SHP77 treated with DMSO at 0.1 percent for 48 hours (cell line): ENCODE results near the gene FBXL2.

Experiments used
- DNase-seq: peaks from one replicate; lab custom pipeline; 2025; lab: John Stamatoyannopoulos, UW

Gene FBXL2

GRCh38 chr3:33277193-33277882 is at the start of gene FBXL2:
FBXL2 (plus strand) TSS chr3:33277442; CDS start chr3:33277513, 71 bp downstream.
- peak; percentile 62 for DNase-seq

DNA sequence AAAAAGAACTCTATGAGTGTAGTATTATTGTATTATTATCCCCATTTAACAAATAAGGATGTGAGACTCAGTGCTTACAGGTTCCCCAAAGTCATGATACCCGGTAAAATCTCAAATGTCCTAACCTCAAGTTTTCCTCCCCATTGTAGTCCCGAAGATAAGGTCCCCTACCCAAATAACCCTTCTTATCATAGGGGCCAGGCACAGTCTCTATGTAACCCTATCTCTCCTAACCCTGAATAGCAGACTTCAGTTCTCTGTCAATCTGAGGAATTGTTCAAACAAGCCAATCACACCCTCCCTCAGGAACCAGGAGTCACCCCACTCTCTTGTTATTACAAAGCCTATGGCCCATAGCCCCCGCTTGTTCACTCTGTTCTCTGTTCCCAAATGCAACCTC is 48.2 kb upstream of the FBXL2 start:
- no peak for DNase-seq

DNA sequence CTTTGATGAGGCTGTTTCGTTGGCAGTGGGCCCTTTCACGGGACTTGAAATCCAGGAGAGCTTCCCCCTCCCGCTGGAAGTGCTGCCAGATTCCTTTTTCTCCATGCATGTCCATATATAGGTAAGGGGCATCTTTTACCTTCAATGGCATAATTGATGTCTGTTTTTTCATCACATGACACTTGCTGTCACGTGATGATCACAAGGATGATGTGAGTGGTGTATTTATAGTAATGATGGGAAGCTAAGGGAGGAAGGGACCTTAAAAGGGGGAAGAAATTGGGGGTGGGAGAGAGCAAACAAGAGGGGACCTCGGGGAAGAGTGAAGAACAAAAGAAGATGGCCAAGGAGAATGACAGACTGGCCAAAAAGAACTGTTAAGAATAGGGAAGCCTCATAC is 47.3 kb upstream of the FBXL2 start:
- no peak for DNase-seq

- no peak for DNase-seq
These were observed 45.3 kb upstream of the FBXL2 start for GRCh38 chr3:33231756-33232465.

DNA sequence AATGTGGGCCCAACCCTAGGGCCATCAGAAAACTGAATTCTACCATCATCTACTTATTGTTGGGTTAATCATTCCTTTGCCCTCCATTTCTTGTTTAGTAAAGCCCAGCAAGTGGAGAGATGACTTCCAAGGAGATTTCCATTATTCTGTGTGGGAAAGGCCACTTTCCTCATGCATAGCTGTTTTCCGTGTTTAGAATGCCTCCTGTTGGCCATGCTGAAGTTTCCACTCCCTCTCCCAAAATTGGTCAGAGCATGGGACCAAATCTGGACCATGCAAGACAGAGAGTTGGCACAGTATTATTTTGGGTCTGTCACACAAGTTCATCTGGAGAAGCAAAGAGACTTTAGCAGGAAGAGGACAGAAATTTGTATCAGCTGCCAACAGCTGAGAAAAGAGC is 43.4 kb upstream of the FBXL2 start:
- DNase-seq = no peak

GRCh38 chr3:33236005-33236404 is 41.2 kb upstream of the FBXL2 start:
- DNase-seq = no peak

GRCh38 chr3:33237439-33237838 is 39.8 kb upstream of the FBXL2 start:
- DNase-seq = no peak

GRCh38 chr3:33238923-33239322 is 38.3 kb upstream of the FBXL2 start:
- no peak for DNase-seq

DNA sequence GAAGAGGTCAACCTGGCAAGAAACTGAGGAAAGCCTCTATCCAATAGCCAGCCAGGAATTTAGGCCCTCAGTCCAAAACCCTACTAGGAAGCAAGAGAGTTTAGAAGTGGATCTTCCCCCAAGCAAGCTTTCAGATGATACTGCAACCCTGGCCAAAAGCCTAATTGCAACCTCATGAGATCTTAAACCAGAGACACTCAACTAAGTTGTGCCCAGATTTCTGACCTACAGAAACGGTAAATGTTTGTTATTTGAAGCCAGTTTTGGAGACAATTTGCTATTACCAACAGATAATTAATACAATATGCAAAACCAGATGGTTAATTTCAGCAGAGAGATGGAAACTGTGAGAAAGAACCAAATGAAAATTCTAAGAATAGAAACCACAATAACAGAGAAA is 37.0 kb upstream of the FBXL2 start:
- no peak for DNase-seq

DNA sequence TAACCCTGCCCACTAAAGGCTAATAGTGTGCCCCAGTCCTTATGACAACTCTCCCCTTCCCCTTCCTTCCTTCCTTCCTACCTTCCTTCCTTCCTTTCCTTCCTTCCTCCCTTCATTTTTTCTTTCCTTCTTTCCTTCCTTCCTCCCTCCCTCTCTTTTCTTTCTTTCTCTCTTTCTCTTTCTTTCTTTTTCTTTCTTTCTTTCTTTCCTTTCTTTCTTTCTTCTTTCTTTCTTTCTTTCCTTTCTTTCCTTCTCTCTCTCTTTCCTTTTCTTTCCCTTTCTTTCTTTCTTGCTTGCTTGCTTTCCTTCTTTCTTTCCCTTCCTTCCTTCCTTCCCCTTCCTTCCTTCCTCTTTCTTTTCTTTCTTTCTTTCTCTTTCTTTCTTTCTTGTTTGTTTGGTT is 30.5 kb upstream of the FBXL2 start:
- DNase-seq = no peak

GRCh38 chr3:33250712-33251111 is 26.5 kb upstream of the FBXL2 start:
- DNase-seq = no peak

DNA sequence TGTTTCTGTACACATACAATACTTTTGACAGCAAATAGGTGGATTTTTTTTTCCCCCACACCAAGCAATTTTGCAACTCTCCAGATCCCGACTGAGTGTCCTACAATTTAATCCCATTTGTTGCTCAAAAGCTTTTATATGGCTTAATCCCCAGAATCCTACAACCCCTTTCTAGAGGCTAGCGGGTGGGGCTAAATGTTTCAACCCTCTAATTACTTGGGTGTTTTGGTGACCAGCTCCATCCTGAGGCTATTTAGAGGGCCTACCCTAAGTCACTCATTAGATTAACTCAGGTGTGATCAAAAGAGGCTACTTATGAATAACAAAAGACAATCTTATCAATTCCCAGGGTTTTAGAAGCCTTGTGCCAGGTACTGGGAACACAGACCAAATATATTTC is 21.0 kb upstream of the FBXL2 start:
- no peak for DNase-seq

DNA sequence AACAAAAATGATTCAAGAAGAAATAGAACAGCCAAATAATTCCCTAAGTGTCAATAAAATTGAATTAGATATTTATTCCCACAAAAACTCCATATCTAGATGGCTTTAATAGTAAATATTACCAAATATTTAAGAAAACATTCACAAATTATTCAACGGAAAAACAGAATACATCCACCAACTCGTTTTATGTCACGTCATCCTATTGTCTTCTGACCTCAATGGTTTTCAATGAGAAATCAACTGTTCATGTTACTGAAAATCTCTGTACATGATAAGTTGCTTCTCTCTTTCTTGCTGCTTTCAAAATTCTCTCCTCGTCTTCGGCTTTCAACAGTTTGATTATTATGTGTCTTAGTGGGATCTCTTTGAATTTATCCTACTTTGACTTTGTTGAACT is 17.1 kb upstream of the FBXL2 start:
- DNase-seq = no peak

- no peak for DNase-seq
These were observed 7.9 kb upstream of the FBXL2 start for GRCh38 chr3:33269385-33269784.

DNA sequence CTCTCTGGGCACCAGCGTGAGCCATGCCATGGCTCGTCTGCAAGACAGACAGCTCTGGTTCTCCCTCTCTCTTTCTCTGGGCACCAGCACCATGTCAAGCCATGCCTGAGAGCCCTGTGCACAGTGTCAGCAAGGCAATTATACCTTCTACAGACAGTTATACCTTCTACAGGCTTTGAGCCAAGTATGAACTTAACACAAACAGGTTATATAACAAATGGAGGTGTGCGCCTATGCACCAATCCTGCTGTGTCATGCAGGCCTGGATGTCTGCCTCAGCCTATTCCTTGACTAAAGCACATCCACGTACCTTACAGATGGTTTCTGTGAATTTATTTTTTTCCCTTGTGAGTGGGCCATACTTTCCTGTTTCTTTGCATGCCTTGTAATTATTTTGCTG is 5.9 kb upstream of the FBXL2 start:
- no peak for DNase-seq

DNA sequence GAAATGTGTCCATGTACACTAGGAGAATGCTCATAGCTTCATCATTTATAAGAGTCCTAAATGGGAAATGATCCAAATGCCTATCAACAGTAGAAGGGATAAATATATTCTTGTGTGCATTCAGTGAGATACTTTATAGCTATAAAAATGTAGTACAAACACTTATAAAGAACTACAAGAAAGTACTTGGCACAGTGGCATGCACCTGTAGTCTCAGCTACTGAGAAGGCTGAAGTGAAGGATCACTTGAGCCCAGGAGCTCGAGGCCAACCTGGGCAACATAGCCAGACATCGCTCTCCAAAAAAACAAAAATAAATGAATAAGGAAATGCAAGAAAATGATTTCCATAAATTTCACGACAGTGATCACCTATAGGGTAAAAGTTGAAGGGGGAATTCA is 3.6 kb upstream of the FBXL2 start:
- DNase-seq = no peak

- DNase-seq = no peak
These were observed 921 bp downstream of the FBXL2 start for GRCh38 chr3:33278163-33278562.

DNA sequence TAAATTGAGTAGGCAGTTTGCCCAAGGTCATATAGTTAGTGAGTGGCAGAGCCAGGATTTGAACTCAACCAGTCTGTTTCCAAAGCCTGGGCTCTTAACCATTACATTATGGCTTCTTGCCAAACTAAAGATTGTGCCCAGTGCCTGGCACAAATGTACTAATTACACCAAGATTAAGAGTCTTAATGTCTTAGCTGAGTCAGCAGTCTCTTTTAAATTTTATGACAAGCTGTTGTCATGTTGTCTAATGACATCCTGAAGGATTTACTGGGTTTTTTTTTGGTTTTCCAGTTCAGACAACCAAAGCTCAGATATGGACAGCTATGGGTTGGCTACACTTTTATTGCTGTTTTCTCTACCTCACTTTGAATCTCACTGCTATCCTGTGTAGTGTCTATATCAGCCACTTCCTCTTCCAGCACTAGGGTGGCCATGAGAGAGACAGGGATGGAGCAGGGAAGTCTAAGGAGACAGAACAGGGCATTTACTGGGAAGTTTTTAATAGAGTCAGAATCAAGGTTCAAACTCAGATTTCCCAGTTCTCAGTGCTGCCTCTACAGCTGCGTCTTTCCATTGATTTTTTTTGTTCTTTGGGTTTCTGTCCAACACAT is 10.5 kb downstream of the FBXL2 start:
- no peak for DNase-seq

GRCh38 chr3:33299395-33300081 is 22.3 kb downstream of the FBXL2 start:
- no peak for DNase-seq

GRCh38 chr3:33312361-33312760 is 35.1 kb downstream of the FBXL2 start:
- DNase-seq = no peak

- no peak for DNase-seq
These were observed 36.1 kb downstream of the FBXL2 start for GRCh38 chr3:33313331-33313730.

GRCh38 chr3:33314993-33315392 is 37.8 kb downstream of the FBXL2 start:
- no peak for DNase-seq

- DNase-seq = no peak
These were observed 38.6 kb downstream of the FBXL2 start for GRCh38 chr3:33315826-33316225.
